HG03571 (cell line): Measurements from ENCODE around the gene TMEM269.
"Not testable (repeated sequence)": the region's sequence is repeated elsewhere in the genome, so short reads cannot be mapped to it uniquely, and the experiment has no call there.

ENCODE experiments used
- ATAC-seq: cut with Tn5 transposase; IDR thresholded peaks from one replicate; pipeline ENCODE4 v1.9.1; 2021; ENCODE audit not compliant: unreplicated experiment

Gene TMEM269

DNA sequence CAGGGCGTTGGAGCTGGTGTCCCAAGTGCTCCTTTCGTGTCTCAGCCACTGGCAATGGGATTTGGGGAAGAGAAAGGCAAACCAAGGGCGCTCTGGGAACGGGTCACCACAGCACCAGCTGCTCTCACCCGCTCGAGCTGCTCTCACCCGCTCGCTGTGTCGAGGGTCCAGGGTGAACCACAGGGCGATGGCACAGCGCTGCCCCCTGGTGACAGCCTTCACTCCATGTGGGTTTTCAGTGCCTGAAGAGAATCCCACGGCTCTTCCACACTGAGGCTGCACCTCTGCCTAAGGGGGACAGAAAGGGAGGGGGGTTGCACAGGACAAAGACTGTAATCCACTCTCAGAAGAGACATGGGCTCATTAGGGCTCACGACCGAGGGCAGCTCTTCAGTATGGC lies 37.7 kb upstream of the TMEM269 start:
- no peak for ATAC-seq

DNA sequence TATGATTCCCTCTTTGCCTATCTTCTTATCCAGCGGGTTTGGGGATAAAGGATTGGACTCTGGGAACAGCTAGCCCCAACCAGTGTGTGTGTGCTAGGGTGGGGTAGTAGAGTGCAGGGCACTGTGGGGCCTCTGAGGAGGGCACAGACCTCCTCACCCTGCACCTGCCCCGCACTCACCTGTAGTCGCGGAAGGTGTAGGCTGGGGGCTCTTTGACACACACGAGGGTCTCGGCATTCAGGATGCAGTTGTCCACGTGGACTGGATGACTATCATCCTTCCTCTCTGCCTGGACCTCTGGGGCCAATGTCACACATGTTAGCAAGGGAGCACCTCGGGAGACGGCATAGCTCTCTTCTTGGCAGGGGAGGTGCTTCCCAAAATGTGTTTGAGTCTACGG lies 36.8 kb upstream of the TMEM269 start:
- no peak for ATAC-seq

GRCh38 chr1:42748461-42749410 lies 36.1 kb upstream of the TMEM269 start:
- ATAC-seq, result no peak

DNA sequence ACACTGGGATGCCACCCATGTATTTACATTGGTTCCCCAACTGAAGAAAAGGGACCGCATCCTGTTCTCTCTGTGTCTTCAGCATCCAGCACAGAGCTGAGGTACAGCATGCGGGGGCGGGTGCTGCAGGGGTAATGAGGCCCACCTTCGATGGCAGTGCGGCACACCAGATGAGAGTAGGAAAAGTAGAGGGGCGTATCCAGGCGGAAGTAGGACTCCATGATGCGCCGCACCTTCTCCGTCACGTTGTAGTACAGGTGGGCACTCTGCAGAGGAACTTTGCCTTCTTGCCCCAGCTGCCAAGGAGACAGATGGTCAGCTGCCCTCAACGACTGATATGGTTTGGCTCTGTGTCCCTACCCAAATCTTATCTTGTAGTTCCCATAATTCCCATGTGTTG lies 34.8 kb upstream of the TMEM269 start:
- no peak for ATAC-seq

GRCh38 chr1:42751511-42752070 lies 33.2 kb upstream of the TMEM269 start:
- ATAC-seq, result not testable (repeated sequence)

- ATAC-seq, result no peak
Measured at GRCh38 chr1:42752284-42752683, 32.5 kb upstream of the TMEM269 start.

DNA sequence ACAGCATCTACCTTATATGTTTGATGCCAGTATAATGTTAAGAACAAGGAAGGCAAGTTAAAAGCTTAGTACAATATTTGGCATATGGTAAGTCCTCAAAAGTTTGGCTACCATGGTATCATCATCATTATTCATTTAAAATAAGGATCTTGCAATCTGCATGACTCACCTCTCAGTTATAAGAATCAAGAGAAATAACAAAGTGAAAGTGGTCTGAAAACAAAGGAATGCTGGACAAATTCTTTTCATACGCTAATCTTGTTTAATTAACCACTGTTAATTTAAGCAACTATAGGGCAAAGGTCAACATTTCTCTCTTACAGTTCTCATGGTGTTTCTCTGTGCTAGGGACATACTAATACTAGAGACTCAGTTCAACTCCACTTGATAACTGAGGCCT lies 31.7 kb upstream of the TMEM269 start:
- ATAC-seq, result no peak

DNA sequence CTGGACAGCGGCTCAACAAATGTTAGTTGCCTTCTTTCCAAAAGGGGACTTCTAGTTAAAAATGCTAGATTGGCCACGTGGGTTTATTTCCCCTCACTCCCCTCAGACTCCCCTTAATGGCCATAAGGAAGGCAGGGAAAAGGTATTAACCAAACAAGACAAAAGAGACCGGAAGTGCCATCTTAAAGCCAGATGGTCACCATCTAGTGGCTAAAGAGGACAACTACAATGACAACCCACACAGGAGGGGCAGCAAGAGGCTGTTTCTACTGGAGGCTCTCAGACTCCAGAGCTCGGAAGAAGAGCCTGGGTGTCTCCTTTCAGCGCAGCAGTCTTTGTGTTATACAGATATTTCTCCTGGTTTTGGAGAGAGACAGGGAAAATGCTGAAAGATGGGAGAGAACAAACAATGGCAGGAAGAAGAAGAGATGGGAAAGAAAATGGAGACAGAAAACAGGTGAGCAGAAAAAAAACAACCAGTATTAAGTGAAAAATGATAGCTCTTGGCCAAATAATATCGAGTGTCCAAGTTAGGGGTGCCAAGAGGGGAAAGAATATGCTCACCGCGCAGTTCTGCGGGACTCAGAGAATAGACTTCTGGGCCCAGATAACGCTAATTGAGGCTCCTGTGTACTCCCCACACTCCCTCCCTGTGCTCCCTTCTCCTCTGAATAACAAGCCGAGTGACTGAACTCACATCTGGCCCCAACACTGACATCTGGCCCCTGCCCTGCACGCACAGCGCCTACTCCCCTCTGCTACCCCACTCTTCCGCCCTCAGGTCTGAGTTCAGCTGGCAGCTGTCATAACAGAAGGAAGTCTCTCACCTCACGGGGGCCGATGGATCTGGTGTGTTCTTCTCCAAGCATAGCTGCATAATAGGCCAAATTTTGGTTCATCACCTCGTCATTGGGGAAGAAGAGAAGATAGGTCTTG lies 27.6 kb upstream of the TMEM269 start:
- no peak for ATAC-seq

DNA sequence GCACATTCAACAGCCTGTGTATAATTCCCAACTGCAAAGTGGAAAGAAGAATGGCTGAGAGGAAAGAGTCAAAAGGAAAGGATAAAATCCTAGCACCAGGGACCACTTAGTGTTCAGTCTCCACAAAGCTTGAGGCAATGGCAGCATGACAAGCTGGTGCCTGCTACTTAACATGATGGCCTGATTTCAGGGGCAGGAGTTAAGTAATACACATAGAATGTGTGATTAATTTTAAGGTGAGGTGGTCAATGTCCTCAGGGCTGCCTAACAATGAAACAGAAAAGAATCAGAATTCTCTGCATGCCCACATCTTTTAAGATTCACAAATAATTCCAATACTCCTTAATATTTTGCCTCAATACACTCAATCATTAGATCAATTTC lies 26.9 kb upstream of the TMEM269 start:
- ATAC-seq, result no peak

DNA sequence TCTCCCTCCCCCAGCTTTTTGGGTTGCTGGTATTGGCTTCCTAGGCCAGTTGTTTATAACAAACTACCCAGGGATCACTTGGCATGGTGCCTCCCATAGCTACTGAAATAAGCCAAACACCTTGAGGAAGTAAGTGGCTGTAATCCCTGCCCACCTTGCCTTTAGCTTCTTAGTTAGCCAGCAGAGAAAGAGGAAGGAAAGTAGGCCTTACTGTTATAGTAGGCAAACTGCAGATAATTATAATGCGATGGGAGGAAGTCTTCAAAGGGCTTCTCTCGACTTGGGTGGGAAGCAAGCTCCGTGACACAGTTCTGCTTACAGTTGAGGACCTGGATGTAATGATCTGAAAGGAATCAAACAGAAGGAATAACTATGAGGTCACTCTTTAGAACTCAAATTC lies 26.1 kb upstream of the TMEM269 start:
- no peak for ATAC-seq

GRCh38 chr1:42759114-42759513 lies 25.7 kb upstream of the TMEM269 start:
- ATAC-seq, result no peak

GRCh38 chr1:42761567-42761966 lies 23.2 kb upstream of the TMEM269 start:
- ATAC-seq, result no peak

DNA sequence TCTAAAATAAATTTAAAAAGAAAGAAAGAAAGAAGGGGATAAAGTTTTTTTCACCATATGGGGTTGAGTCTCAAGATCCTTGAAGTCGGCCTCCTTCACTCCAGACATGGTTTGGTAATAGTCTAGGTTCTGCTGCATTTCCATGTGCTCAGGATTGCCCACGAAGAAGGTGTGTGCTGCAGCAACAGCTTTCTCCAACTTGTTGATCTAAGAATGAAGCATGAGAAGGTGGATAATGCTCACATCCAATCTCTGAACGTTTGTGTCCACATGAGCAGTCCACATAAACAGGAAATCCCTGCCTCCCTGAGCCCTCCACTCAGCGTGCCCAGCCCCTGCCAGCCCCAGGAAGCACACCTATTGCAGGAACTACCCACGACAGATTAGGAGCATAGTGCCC lies 22.5 kb upstream of the TMEM269 start:
- no peak for ATAC-seq

- ATAC-seq, result no peak
Measured at GRCh38 chr1:42765269-42765668, 19.5 kb upstream of the TMEM269 start.

DNA sequence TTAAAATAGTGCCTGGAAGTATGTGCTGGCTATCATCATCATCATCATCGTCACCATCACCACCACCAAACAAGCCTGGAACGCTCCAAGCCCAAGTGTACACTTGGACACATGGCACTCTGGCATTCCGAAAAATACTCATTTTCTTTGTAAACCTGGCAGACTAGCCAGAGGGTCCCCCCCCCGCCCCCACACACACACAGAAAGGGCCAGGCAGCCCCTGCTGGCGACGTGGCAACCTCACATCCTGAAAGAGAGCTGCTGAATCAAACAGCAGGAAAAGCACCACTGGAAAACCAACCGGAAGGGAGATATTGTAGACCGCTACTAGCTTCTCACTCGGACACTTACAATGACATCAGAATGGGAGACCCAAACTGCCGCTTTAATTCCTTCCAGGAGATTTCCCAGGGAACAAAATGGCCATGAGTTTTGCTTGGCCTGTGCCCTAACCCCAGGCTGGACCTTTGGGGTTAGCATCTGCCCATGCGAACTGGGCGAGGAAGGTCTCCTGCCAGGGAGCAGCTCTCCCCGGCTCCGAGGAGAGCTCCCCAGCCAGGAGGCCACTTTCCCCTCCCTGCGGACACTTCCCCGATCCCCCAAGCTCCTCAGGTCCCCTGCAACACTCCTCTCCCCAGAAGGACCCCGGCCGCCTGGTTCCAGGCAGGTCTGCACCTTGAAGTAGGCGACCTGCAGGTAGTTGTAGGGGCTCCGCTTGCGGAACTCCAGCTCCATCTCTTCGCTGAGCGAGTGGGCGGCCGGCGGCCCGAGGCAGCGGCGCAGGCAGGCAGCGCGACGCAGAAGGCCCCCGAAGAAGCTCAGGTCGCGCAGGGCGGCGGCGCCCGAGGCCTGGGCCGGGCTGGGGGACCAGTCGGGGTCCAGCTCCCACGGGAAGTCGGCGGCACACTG lies 18.7 kb upstream of the TMEM269 start:
- ATAC-seq, result peak; percentile 21

- ATAC-seq, result peak; percentile 87
Measured at GRCh38 chr1:42766741-42767509, 17.9 kb upstream of the TMEM269 start, which contains the start of the genes C1orf50 and P3H1. Gene C1orf50, plus strand, starts transcription at chr1:42767249. Its CDS starts 63 bp downstream, at chr1:42767312. Gene P3H1, minus strand, starts transcription at chr1:42767028. Its CDS starts 57 bp downstream, at chr1:42766971.

DNA sequence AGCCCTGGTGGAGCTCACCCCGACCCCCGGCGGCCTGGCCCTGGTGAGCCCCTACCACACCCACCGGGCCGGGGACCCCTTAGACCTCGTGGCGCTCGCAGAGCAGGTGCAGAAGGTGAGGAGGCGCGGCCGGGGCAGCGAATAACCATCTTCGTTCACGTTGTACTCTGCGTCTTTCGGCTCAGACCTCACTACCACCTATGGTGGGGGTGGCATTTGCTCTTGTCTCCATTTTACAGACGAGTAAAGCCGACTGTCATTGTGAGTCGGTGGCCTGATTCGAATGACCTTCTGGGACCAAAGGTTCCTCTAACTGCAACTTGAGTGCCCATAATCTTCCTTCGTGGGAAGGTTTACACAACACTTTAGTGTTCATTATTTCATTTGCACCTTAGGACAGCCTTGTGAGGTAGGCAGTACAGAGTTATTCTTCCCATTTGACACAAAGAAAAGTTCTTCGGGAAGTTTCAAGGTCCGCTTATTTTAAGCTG lies 17.2 kb upstream of the TMEM269 start:
- ATAC-seq, result peak; percentile 14

DNA sequence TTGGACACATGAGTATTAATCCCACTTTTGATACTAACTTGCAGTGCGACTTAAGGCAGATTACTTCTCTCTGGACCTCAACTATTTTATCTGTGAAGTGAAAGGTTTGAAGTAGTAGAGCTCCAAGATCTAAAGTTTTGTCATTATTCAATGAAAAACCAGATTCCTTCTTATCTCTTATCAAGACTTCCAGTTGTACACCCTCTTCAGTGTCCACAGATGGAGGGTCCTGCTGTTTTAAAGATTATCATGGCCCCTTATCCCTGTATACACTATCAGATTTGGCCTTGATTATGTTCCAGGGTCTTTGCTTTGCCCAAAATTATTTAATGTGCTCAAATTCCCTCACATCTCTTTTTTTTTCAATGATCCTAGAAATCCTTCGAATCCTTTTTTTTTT lies 16.6 kb upstream of the TMEM269 start:
- no peak for ATAC-seq

DNA sequence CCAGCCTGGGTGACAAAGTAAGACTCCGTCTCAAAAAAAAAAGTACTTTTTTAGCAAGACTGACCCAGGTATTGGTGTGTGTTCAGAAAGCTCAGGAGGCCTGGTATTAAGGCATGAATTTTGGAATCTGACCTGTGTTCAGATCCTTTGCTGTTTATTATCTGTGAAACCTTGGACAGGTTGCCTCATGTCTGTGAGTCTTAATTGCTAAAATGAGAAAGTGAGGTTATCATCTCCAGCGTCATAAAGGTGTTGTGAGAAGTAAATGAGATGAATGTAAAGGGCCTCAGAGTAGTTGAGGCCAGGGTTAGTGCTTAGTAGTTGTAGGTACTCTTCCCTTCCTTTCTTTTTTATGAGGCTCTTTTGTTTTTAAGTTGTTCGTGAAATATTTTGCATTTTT lies 15.0 kb upstream of the TMEM269 start:
- ATAC-seq, result no peak
